Measurements from ENCODE around the gene PLA2G6. TPM values are rescaled to one million over a fixed set of nuclear protein-coding genes. Genes with fewer than 3 reads are reported as not detected.

PLA2G6 gene
- total RNA-seq, 6 experiments from 2014 or later = 8.1 to 32.9 (median 19.8) TPM

- peaks cover 0 to 15% (median 7%) of the 10 kb centered on the region in 4 donors for H3K4me1 ChIP-seq
- intact Hi-C loops (cut with DNase I) = no loop called here
- H3K36me3 ChIP-seq = no peaks in the 10 kb centered on the region
- ATAC-seq (no peak), DNase-seq (peak in 1 of 3 donors; percentile 42)
- TF ChIP-seq CTCF (IDR thresholded peaks at IDR 0.05) (no peak), POLR2A (IDR thresholded peaks at IDR 0.05) (no peak)
- H3K27me3 ChIP-seq = no peaks in the 10 kb centered on the region
- no peak overlapping the region for H3K4me3 ChIP-seq
- H3K27ac ChIP-seq = no peak overlapping the region
- H3K9me3 ChIP-seq = no peaks in the 10 kb centered on the region
- 87% methylated on average over 7 of the region's 30 CpGs for WGBS (ENCODE audit: insufficient coverage, low coverage, low lambda C conversion rate, missing lambda C conversion rate)
These were observed 70.5 kb downstream of the PLA2G6 start for GRCh38 chr22:38110863-38111852.

GRCh38 chr22:38110008-38110862, 71.4 kb downstream of the PLA2G6 start, which contains the start of gene BAIAP2L2:
Gene BAIAP2L2, minus strand, starts transcription at chr22:38110684. Its CDS starts 159 bp downstream, at chr22:38110525.
- 90% methylated on average over 2 of the region's 19 CpGs for WGBS (ENCODE audit: insufficient coverage, low coverage, low lambda C conversion rate, missing lambda C conversion rate)
- TF ChIP-seq POLR2A (IDR thresholded peaks at IDR 0.05) = no peak
- no peak for TF ChIP-seq CTCF (IDR thresholded peaks at IDR 0.05)
- no peaks in the 10 kb centered on the region for H3K36me3 ChIP-seq
- ATAC-seq (peak in 1 of 4 donors; percentile 9), DNase-seq (peak in 1 of 3 donors; percentile 46)
- peaks cover 0 to 15% (median 7%) of the 10 kb centered on the region in 4 donors for H3K4me1 ChIP-seq
- H3K27me3 ChIP-seq = no peaks in the 10 kb centered on the region
- intact Hi-C loops (cut with DNase I) = no loop called here
- no peaks in the 10 kb centered on the region for H3K9me3 ChIP-seq
- no peak within 1 kb of the TSS for H3K27ac ChIP-seq
- no peak within 1 kb of the TSS for H3K4me3 ChIP-seq

GRCh38 chr22:38109371-38110001, 72.1 kb downstream of the PLA2G6 start:
- no peak for TF ChIP-seq CTCF (IDR thresholded peaks at IDR 0.05)
- no peak for TF ChIP-seq POLR2A (IDR thresholded peaks at IDR 0.05)
- H3K27ac ChIP-seq = no peak overlapping the region
- 75% methylated on average over 8 of the region's 22 CpGs for WGBS (ENCODE audit: insufficient coverage, low coverage, low lambda C conversion rate, missing lambda C conversion rate)
- H3K9me3 ChIP-seq = no peaks in the 10 kb centered on the region
- no peaks in the 10 kb centered on the region for H3K36me3 ChIP-seq
- intact Hi-C loops (cut with DNase I) = loop anchor here in 1 of 2 donors (10.0 kb wide), 1 partner anchor 125 kb away; no protein-coding TSS in a partner anchor
- no peak overlapping the region for H3K4me3 ChIP-seq
- DNase-seq = peak in 1 of 3 donors; percentile 44
- no peak for ATAC-seq
- peaks cover 0 to 15% (median 7%) of the 10 kb centered on the region in 4 donors for H3K4me1 ChIP-seq
- no peaks in the 10 kb centered on the region for H3K27me3 ChIP-seq
